ENCODE data around the gene TRIM28.

- peak in 4 of 6 experiments; percentile 13 to 42 (median 28) for TF ChIP-seq CTCF (IDR thresholded peaks at IDR 0.05)
- TF ChIP-seq POLR2A (IDR thresholded peaks at IDR 0.05) = peak; percentile 23 to 45
These were observed 44.6 kb upstream of the TRIM28 start for GRCh38 chr19:58499021-58499927.
